Measurements from ENCODE around the gene CEP131. TPM values are rescaled to one million over a fixed set of nuclear protein-coding genes. Genes with fewer than 3 reads are reported as not detected.

Gene CEP131
- total RNA-seq, 1 experiment from 2014 or later, result 5.1 TPM

- Histone ChIP-seq H3K4me2 (ENCODE audit: low read depth, low read length, poor library complexity, severe bottlenecking) (peak within 1 kb of the TSS; percentile 94), H3K36me3 (ENCODE audit: insufficient read depth, low read length) (no peaks in the 10 kb centered on the region), H4K20me1 (ENCODE audit: insufficient read depth, low read depth, low read length) (peaks cover 11% of the 10 kb centered on the region; the same call in 1 of the 2 replicates), H2AFZ (ENCODE audit: low read length) (peak within 1 kb of the TSS; percentile 59; the same call in 1 of the 2 replicates), H3K27ac (ENCODE audit: low read length) (peak within 1 kb of the TSS; percentile 43; the same call in 1 of the 2 replicates), H3K27me3 (ENCODE audit: low read length) (no peaks in the 10 kb centered on the region), H3K9ac (ENCODE audit: low read length) (peak within 1 kb of the TSS; percentile 93), H3K4me1 (ENCODE audit: low read length) (peaks cover 31% of the 10 kb centered on the region), H3K79me2 (ENCODE audit: low read length) (peaks cover 51% of the 10 kb centered on the region), H3K9me3 (ENCODE audit: low read length) (no peaks in the 10 kb centered on the region), H3K9me2 (replicated peaks; ENCODE audit: insufficient read depth, low read length) (no peaks in the 10 kb centered on the region), H3K4me3 (ENCODE audit: low read length) (peak within 1 kb of the TSS; percentile 95)
- peak; percentile 99 for DNase-seq
Measured at GRCh38 chr17:81238815-81239713, 16.3 kb upstream of the CEP131 start, which contains the start of the genes NDUFAF8 and TEPSIN. NDUFAF8 (plus strand) TSS chr17:81239318; CDS start chr17:81239364, 46 bp downstream. TEPSIN (minus strand) TSS chr17:81239055; CDS start chr17:81239033, 22 bp downstream.

- Histone ChIP-seq H3K4me2 (ENCODE audit: low read depth, low read length, poor library complexity, severe bottlenecking) (peak overlapping the region; percentile 84), H3K4me1 (ENCODE audit: low read length) (peaks cover 31% of the 10 kb centered on the region), H3K9me2 (replicated peaks; ENCODE audit: insufficient read depth, low read length) (no peaks in the 10 kb centered on the region), H3K79me2 (ENCODE audit: low read length) (peaks cover 51% of the 10 kb centered on the region), H3K9ac (ENCODE audit: low read length) (peak overlapping the region; percentile 81), H3K4me3 (ENCODE audit: low read length) (peak overlapping the region; percentile 95), H3K27ac (ENCODE audit: low read length) (no peak overlapping the region), H2AFZ (ENCODE audit: low read length) (peak overlapping the region; percentile 59; the same call in 1 of the 2 replicates), H3K9me3 (ENCODE audit: low read length) (no peaks in the 10 kb centered on the region), H3K27me3 (ENCODE audit: low read length) (no peaks in the 10 kb centered on the region), H3K36me3 (ENCODE audit: insufficient read depth, low read length) (no peaks in the 10 kb centered on the region), H4K20me1 (ENCODE audit: insufficient read depth, low read depth, low read length) (peaks cover 11% of the 10 kb centered on the region; the same call in 1 of the 2 replicates)
- DNase-seq, result no peak
Measured at GRCh38 chr17:81238490-81238814, 15.7 kb upstream of the CEP131 start.

- Histone ChIP-seq H3K27ac (ENCODE audit: low read length) (no peak overlapping the region), H3K4me3 (ENCODE audit: low read length) (peak overlapping the region; percentile 95), H3K4me1 (ENCODE audit: low read length) (peaks cover 31% of the 10 kb centered on the region), H2AFZ (ENCODE audit: low read length) (no peak overlapping the region), H3K9me3 (ENCODE audit: low read length) (no peaks in the 10 kb centered on the region), H3K4me2 (ENCODE audit: low read depth, low read length, poor library complexity, severe bottlenecking) (peak overlapping the region; percentile 84), H3K9ac (ENCODE audit: low read length) (peak overlapping the region; percentile 81), H3K27me3 (ENCODE audit: low read length) (no peaks in the 10 kb centered on the region), H4K20me1 (ENCODE audit: insufficient read depth, low read depth, low read length) (peaks cover 11% of the 10 kb centered on the region; the same call in 1 of the 2 replicates), H3K9me2 (replicated peaks; ENCODE audit: insufficient read depth, low read length) (no peaks in the 10 kb centered on the region), H3K36me3 (ENCODE audit: insufficient read depth, low read length) (no peaks in the 10 kb centered on the region), H3K79me2 (ENCODE audit: low read length) (peaks cover 51% of the 10 kb centered on the region)
- DNase-seq, result peak; percentile 55
Measured at GRCh38 chr17:81237591-81238489, 15.1 kb upstream of the CEP131 start.

- Histone ChIP-seq H3K9ac (ENCODE audit: low read length) (no peak overlapping the region), H3K9me3 (ENCODE audit: low read length) (no peaks in the 10 kb centered on the region), H3K79me2 (ENCODE audit: low read length) (peaks cover 47% of the 10 kb centered on the region), H3K27me3 (ENCODE audit: low read length) (no peaks in the 10 kb centered on the region), H3K27ac (ENCODE audit: low read length) (no peak overlapping the region), H2AFZ (ENCODE audit: low read length) (no peak overlapping the region), H3K36me3 (ENCODE audit: insufficient read depth, low read length) (no peaks in the 10 kb centered on the region), H4K20me1 (ENCODE audit: insufficient read depth, low read depth, low read length) (peaks cover 5% of the 10 kb centered on the region; the same call in 1 of the 2 replicates), H3K4me1 (ENCODE audit: low read length) (peaks cover 26% of the 10 kb centered on the region), H3K9me2 (replicated peaks; ENCODE audit: insufficient read depth, low read length) (no peaks in the 10 kb centered on the region), H3K4me3 (ENCODE audit: low read length) (no peak overlapping the region), H3K4me2 (ENCODE audit: low read depth, low read length, poor library complexity, severe bottlenecking) (no peak overlapping the region)
- no peak for DNase-seq
Measured at GRCh38 chr17:81236784-81237183, 14.0 kb upstream of the CEP131 start.

GRCh38 chr17:81235822-81236740 lies 13.3 kb upstream of the CEP131 start:
- no peak overlapping the region for H3K27ac ChIP-seq (ENCODE audit: low read length)
- no peak overlapping the region for H3K9ac ChIP-seq (ENCODE audit: low read length)
- H3K4me1 ChIP-seq (ENCODE audit: low read length), result peaks cover 21% of the 10 kb centered on the region
- no peaks in the 10 kb centered on the region for H3K9me2 ChIP-seq (replicated peaks; ENCODE audit: insufficient read depth, low read length)
- H3K4me2 ChIP-seq (ENCODE audit: low read depth, low read length, poor library complexity, severe bottlenecking), result no peak overlapping the region
- H4K20me1 ChIP-seq (ENCODE audit: insufficient read depth, low read depth, low read length), result peaks cover 4% of the 10 kb centered on the region; the same call in 1 of the 2 replicates
- no peak overlapping the region for H3K4me3 ChIP-seq (ENCODE audit: low read length)
- no peaks in the 10 kb centered on the region for H3K27me3 ChIP-seq (ENCODE audit: low read length)
- DNase-seq, result no peak
- no peak overlapping the region for H2AFZ ChIP-seq (ENCODE audit: low read length)
- H3K79me2 ChIP-seq (ENCODE audit: low read length), result peaks cover 42% of the 10 kb centered on the region
- no peaks in the 10 kb centered on the region for H3K9me3 ChIP-seq (ENCODE audit: low read length)
- no peaks in the 10 kb centered on the region for H3K36me3 ChIP-seq (ENCODE audit: insufficient read depth, low read length)

GRCh38 chr17:81234940-81235821 lies 12.4 kb upstream of the CEP131 start:
- no peak for DNase-seq
- Histone ChIP-seq H3K36me3 (ENCODE audit: insufficient read depth, low read length) (no peaks in the 10 kb centered on the region), H3K4me2 (ENCODE audit: low read depth, low read length, poor library complexity, severe bottlenecking) (no peak overlapping the region), H2AFZ (ENCODE audit: low read length) (no peak overlapping the region), H3K9me3 (ENCODE audit: low read length) (no peaks in the 10 kb centered on the region), H3K9me2 (replicated peaks; ENCODE audit: insufficient read depth, low read length) (no peaks in the 10 kb centered on the region), H3K9ac (ENCODE audit: low read length) (no peak overlapping the region), H3K4me3 (ENCODE audit: low read length) (no peak overlapping the region), H3K27me3 (ENCODE audit: low read length) (no peaks in the 10 kb centered on the region), H4K20me1 (ENCODE audit: insufficient read depth, low read depth, low read length) (no peaks in the 10 kb centered on the region; the same call in 1 of the 2 replicates), H3K79me2 (ENCODE audit: low read length) (peaks cover 33% of the 10 kb centered on the region), H3K4me1 (ENCODE audit: low read length) (peaks cover 12% of the 10 kb centered on the region), H3K27ac (ENCODE audit: low read length) (no peak overlapping the region)

GRCh38 chr17:81234506-81234855 lies 11.7 kb upstream of the CEP131 start:
- no peaks in the 10 kb centered on the region for H3K9me2 ChIP-seq (replicated peaks; ENCODE audit: insufficient read depth, low read length)
- no peaks in the 10 kb centered on the region; the same call in 1 of the 2 replicates for H4K20me1 ChIP-seq (ENCODE audit: insufficient read depth, low read depth, low read length)
- H3K79me2 ChIP-seq (ENCODE audit: low read length), result peaks cover 26% of the 10 kb centered on the region
- H3K4me3 ChIP-seq (ENCODE audit: low read length), result no peak overlapping the region
- no peaks in the 10 kb centered on the region for H3K27me3 ChIP-seq (ENCODE audit: low read length)
- no peaks in the 10 kb centered on the region for H3K36me3 ChIP-seq (ENCODE audit: insufficient read depth, low read length)
- no peak overlapping the region for H3K4me2 ChIP-seq (ENCODE audit: low read depth, low read length, poor library complexity, severe bottlenecking)
- DNase-seq, result no peak
- H3K9ac ChIP-seq (ENCODE audit: low read length), result no peak overlapping the region
- H3K4me1 ChIP-seq (ENCODE audit: low read length), result peaks cover 11% of the 10 kb centered on the region
- no peak overlapping the region for H2AFZ ChIP-seq (ENCODE audit: low read length)
- no peaks in the 10 kb centered on the region for H3K9me3 ChIP-seq (ENCODE audit: low read length)
- H3K27ac ChIP-seq (ENCODE audit: low read length), result no peak overlapping the region
